HG03439 (cell line): ENCODE results near the gene AMBRA1.
"Not testable (repeated sequence)": the region's sequence is repeated elsewhere in the genome, so short reads cannot be mapped to it uniquely, and the experiment has no call there.

Experiments
- ATAC-seq: cut with Tn5 transposase; IDR thresholded peaks from one replicate; pipeline ENCODE4 v1.9.1; 2021; ENCODE audit warnings: mild to moderate bottlenecking, moderate library complexity; ENCODE audit not compliant: unreplicated experiment

The AMBRA1 gene

GRCh38 chr11:46615756-46616155, 21.9 kb upstream of the AMBRA1 start:
- no peak for ATAC-seq

GRCh38 chr11:46612326-46612725, 18.5 kb upstream of the AMBRA1 start:
- ATAC-seq: no peak

DNA sequence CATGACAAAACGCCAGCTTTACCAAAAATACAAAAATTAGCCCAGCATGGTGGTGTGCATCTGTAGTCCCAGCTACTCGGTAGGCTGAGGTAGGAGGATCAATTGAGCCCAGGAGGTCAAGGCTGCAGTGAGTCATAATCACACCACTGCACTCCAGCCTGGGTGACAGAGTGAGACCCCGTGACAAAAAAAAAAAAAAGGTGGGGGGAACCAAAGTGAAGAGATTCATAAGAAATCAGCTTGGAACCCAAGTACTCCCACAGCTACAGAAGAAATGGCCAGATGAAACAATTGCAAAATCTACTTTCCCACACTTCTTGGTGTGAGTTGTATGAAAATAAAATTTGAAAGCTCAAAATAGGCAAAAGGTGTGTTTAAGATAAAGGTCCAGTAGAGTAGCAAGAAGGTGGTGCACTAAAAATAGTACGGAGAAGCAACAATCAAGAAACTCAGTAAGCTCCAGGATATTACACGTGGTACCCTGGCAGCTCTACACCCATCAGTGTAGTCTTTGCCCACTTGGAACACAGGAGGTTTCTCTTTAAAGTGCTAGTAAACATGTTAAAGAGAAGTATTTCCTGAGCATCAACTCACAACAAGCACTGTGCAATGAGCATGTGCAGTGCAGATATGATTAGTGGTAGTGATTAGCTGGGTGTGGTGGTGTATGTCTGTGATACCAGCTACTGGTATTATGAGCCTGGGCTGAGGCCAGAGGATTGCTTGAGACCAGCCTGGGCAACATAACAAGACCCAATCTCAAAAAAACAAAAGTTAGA, 17.9 kb upstream of the AMBRA1 start:
- no peak for ATAC-seq

DNA sequence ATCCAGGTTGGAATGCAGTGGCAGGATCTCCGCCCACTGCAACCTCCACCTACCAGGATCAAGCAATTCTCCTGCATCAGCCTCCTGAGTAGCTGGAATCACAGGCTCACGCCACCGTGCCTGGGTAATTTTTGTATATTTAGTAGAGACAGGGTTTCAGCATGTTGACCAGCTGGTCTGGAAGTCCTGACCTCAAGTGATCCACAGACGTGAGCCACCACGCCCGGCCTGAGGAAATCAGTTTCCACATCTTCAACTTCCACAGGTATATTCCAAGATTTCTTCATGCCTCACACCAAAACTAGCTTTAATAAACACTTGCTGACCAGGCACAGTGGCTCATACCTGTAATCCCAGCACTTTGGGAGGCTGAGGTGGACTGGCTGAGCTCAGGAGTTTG, 15.6 kb upstream of the AMBRA1 start:
- ATAC-seq: no peak

GRCh38 chr11:46607516-46607915, 13.7 kb upstream of the AMBRA1 start:
- ATAC-seq: no peak

- no peak for ATAC-seq
Measured at GRCh38 chr11:46604796-46605195, 11.0 kb upstream of the AMBRA1 start.

DNA sequence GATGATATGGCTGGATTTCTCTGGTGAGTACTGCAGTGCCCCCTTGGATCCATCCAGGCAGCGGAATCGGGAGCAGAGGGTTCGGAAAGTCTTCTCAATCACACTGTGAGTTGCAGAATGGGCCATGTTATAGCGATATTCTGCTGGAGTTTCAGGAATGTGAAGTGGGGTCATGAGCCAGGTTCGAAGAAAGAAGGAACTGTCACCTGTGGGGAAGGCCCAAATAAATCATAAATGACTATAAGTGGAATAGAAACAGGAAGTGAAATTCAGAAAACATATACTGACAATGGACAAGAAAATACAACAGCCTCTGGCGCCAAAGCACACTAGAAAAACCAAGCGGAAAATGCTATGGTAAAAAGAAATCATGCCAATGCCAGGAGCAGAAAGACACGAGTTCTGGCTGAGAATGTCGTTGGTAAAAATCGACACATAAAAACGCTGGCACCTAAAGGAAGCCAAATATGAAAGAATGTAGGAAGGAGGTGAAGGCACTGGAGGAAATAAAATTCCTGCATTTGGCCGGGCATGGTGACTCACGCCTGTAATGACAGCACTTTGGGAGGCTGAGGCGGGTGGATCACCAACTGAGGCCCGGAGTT, 10.0 kb upstream of the AMBRA1 start:
- ATAC-seq: no peak

DNA sequence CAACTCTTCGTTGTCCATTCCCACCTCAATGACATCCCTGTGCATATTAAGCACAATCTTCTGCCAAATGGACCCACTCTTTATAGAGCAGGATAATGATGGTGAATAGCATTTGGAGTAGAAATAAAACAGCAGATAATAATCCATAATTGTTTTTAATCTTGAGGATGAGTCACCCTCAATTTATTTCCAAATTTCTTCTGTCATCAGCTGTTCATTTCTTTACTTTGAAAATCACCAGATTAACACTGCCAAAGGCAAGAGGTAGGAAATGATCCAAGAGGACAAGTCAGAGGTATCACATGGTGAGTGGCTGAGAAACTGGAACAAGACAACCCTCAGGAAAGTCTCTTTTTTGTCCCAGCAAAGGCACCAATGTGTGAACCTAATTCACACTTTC, 7.3 kb upstream of the AMBRA1 start:
- no peak for ATAC-seq

- ATAC-seq: no peak
Measured at GRCh38 chr11:46600194-46600960, 6.6 kb upstream of the AMBRA1 start.

DNA sequence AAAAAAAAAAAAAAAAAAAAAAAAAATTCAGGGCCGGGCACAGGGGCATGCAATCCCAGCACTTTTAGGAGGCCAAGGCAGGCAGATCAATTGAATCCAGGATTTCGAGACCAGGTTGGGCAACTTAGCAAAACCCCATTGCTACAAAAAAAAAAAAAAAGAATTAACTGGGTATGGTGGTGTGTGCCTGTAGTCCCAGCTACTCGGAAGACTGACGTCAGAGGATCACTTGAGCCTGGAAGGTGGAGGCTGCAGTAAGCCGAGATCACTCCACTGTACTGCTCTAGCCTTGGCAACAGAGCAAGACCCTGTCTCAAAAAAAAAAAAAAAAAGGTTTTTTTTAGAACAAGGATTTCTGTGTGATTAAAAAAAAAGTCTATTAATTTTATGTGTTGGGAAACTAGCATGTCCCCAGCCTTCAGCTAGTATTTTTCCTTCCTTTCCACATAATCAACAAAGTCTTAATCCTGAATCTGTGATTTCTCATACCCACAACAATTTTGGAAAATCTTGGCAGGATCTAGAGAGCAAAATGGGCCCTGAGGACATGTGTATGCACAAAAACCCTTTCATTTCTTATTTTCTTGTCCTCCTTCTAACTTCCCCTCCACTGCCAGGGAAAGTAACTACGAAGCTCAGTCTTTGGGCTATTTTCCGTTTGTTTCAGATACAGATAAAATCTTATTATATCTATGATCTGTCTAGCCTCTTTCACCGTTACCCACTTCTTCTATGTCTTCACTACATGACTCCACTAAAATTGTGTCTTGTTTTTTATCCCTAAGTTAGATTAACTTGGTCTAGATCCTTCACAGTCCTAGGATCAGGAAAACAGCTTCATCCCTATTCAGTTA, 5.7 kb upstream of the AMBRA1 start:
- ATAC-seq: no peak

DNA sequence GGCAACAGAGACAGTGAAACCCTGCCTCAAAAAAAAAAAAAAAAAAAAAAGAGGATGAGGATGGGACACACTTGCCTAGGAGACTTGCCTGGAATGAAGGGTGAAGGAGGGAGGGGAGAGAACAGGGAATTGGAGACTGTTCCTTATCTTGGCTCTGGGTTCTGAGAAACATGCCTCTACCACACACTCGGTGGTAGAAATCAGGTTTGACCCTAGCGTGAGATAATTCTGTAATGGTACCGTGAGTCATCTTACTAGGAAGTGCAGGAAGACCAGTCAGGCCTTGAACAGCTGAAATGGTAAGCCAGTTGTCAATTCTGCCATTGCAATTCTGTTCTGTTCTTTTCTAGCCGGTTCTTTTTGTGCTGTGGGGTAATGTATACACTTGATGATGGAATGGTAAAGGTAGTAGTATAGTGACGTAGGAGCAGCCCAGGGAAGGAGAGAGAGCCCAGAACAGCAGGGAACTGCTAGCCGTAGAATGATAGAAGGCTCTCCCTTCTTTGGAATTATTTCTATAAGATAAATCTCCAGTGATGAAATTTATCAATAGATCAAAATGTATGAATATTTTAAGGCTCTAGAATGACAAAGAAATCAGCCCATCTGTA, 3.9 kb upstream of the AMBRA1 start:
- ATAC-seq: no peak

DNA sequence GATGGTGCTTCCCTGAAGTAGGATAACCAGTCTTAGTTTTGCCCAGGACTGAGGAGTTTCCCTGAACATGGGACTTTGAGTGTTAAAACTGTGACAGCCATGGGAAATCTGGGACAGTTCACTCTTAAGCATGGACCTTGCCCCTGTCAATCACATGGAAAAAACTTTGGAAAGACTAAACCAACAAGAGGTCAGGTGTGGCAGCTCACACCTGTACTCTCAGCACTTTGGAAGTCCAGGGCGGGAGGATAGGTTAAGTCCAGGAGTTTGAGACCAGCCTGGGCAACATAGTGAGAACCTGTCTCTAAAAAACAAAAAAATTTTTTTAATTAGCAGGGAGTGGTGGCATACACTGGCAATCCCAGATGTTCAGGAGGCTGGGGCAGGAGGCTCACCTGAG, 3.3 kb upstream of the AMBRA1 start:
- no peak for ATAC-seq

DNA sequence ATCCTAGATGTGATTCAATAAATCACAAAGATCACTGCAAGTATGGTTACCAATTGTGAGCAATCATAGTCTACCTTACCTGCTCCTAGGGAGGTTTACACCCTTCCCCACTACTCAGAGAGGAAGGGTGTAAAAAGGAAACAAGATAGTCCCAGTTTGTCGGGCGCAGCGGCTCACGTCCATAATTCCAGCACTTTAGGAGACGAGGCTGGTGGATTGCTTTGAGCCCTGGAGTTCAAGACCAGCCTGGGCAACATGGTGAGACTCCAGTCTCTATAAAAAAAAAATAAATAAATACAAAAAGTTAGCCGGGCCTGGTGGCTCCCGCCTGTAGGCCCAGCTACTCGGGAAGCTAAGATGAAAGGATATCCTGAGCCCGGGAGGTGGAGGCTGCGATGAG, 962 bp upstream of the AMBRA1 start:
- no peak for ATAC-seq

GRCh38 chr11:46594374-46594700, 514 bp upstream of the AMBRA1 start:
- ATAC-seq: no peak

DNA sequence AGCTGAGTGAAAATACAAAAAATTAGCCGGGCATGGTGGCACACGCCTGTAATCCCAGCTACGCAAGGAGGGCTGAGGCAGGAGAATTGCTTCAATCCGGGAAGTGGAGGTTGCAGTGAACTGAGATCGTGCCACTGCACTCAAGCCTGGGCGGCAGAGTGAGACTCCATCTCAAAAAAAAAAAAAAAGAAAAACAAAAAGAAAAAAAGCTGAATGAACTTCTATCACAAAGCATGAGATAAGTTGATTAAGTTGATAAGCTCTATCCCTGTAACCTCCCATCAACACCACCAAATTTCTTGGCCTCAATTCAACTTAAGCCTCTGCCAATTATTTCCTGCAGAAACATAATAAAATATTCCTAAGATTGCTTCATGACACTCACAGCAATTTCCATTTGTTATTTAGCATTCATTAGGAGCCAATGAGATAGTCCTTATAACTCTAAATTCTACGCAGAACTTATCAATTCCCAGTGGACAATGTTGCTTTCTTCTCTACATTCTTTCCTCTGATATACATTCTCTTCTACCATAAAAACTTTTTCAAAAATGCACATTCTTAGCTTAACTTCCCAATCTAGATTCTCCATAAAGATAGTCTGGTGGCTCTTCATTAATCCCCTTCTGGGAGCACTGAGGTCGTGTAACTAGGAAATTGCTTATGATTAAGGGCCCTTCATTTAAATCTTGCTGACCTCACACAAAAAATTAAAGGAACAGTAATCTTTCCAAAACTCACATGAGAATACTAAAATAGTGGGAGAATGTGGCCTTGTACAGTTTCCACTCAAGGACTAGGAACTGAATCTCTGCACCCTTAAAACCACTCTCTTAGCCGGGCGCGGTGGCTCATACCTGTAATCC, 2.9 kb downstream of the AMBRA1 start:
- ATAC-seq: no peak

DNA sequence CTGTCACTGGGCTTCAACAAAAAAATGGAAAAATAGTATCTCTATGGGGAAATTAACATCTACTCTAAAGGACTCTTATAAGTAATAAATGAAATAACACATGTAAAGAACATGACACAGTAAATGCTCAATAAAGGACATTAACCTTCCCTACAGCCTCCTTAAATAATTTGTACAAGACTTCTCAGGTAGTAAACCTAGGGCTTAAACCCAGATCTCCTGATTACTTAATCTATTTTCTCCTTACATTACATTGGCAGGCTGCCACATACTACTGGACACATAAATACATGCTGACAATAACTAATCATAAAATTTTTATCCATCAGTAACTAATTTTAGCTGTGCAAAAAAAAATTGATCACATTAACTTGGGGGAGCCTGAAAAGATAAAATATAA, 4.9 kb downstream of the AMBRA1 start:
- no peak for ATAC-seq

GRCh38 chr11:46588131-46588530, 5.7 kb downstream of the AMBRA1 start:
- no peak for ATAC-seq

DNA sequence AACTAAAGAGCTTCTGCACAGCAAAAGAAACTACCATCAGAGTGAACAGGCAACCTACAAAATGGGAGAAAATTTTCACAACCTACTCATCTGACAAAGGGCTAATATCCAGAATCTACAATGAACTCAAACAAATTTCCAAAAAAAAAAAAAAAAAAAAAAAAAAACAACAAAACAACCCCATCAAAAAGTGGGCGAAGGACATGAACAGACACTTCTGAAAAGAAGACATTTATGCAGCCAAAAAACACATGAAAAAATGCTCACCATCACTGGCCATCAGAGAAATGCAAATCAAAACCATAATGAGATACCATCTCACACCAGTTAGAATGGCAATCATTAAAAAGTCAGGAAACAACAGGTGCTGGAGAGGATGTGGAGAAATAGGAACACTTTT, 10.3 kb downstream of the AMBRA1 start:
- not testable (repeated sequence) for ATAC-seq

GRCh38 chr11:46582588-46582987, 11.2 kb downstream of the AMBRA1 start:
- ATAC-seq: no peak

GRCh38 chr11:46577058-46577457, 16.8 kb downstream of the AMBRA1 start:
- ATAC-seq: no peak
